VCaP (cell line): ENCODE measurements around the gene BCL2L1.

Experiments used
- H3K27ac ChIP-seq: fragments of 450-650 bp; 2 replicates; pipeline ENCODE4 v1.5.1; 2017
- TF ChIP-seq, protein P1 (sequence below): fragments of 450-650 bp; conservative IDR thresholded peaks from 2 replicates; pipeline ENCODE4 v1.5.1; 2017; ENCODE audit warnings: mild to moderate bottlenecking, moderate library complexity

Gene BCL2L1

DNA sequence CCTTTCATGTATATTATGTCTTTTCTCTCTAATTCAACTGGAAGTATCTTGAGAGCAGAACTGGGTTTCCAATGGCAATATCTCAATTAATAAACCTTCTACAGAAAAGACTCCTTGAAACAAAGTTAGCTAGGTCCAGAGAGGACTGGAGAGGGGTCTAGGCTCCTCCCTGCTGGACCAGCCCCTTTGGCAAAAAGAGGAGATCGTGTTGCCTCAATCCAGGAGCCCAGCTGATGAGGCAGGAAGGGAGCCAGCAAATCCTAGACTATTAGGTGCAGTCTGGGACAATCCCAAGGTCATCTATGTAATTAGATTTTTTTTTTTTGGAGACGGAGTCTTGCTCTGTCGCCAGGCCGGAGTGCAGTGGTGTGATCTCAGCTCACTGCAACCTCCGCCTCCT lies 21.9 kb downstream of the BCL2L1 start:
- TF ChIP-seq, protein P1, sequence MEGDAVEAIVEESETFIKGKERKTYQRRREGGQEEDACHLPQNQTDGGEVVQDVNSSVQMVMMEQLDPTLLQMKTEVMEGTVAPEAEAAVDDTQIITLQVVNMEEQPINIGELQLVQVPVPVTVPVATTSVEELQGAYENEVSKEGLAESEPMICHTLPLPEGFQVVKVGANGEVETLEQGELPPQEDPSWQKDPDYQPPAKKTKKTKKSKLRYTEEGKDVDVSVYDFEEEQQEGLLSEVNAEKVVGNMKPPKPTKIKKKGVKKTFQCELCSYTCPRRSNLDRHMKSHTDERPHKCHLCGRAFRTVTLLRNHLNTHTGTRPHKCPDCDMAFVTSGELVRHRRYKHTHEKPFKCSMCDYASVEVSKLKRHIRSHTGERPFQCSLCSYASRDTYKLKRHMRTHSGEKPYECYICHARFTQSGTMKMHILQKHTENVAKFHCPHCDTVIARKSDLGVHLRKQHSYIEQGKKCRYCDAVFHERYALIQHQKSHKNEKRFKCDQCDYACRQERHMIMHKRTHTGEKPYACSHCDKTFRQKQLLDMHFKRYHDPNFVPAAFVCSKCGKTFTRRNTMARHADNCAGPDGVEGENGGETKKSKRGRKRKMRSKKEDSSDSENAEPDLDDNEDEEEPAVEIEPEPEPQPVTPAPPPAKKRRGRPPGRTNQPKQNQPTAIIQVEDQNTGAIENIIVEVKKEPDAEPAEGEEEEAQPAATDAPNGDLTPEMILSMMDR = no peak
- no peak overlapping the region for H3K27ac ChIP-seq

DNA sequence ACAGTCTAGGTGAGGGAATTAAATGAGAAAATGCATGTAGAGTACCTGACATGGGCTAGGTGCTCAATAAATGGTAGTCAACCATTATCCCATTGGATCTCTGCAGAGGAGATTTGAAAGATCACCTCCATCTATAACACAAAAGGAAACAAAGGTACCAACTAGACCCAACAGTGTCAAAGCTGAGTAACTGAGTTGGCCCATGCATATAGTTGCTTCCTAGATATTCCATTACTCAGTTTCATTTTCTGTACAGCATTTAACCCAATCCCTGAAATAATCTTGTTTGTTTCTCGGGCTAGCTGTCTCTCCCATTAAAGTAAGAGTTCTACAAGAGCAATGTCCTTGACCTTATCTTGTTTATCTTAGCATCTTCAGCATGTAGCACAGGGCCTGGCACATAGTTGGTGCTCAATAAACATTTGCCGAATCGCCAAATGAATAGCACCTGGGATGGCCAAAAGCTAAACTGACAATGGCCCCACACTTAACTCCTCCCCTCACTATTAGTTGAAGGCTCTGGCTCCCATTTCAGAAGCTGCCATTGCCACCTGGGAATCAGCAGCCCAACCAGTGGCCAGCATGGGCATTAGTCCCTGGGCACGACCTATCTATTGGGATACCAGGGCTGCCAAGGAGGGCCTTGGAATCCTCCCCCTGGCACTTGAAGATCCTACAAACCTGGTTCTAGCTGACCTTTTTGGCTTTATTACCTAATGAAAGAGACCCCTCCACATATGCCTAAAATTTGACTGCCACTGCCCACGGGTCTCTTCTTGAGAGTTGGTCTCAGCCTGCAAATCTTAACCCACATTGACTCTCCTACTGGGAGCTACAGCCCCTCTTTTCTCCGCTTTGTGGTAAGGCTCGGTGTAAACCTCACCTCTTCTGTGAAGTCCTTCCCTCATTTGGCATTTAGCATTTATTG lies 22.6 kb downstream of the BCL2L1 start:
- TF ChIP-seq, protein P1 = no peak
- H3K27ac ChIP-seq = no peak overlapping the region

DNA sequence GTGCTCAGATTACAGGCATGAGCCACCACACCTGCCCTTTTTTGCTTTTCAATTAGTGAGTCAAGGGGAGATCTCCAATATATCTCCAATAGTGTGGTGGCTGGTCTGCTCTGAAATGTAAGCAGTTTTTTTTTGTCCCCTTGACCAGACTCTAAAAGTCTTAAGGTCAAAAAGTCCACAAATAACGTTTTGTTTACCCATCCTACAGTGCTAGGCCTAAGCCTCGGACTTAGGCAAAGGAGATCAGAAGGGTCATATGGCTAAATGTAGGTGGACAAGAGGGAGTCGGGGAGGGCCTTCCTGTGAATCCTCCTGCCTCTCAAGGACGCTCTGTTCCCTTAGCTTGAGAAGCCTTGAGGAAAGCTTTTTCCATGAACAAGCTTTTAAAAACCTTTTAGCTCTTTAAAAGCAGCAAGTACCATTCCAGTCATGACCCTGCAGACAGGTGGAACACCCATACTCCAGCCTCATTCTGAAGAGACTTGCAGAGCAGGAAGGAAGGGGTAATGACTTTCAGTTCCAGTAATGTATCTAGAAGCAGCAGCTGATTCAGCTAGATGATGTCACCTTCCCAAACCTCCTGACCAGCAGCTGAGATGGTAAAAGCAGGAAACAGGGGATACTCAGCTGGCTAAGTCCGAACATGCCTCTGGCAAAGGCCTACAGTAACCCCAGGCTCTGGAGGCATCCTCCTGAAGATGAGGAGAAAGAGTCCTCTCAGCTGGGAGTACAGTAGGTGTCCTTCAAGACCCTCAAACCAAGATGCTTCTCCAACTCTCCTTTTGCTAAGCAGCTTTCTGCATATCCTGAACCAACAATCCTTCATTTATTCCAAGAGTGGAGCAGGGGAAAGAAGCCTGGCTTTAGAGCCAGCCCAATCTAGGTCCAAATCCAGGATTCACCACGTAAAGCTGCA lies 23.6 kb downstream of the BCL2L1 start:
- no peak overlapping the region for H3K27ac ChIP-seq

DNA sequence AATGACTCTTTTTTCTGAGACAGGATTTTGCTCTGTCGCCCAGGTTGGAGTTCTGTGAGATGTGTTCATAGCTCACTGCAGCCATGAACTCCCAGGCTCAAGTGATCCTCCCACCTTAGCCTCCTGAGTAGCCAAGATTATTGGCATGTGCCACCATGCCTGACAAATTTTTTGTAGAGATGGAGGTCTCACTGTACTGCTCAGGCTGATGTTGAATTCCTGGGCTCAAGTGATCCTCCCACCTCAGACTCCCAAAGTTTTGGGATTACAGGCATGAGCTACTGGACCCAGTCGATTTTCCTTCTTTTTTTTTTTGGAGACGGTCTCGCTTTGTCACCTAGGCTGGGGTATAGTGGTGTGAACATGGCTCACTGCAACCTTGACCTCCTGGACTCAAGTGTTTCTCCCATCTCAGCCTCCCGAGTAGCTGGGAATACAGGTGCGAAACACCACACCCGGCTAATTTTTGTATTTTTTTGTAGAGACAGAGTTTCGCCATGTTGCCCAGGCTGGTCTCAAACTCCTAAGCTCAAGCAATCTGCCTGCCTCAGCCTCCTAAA lies 24.3 kb downstream of the BCL2L1 start:
- H3K27ac ChIP-seq = no peak overlapping the region
- TF ChIP-seq, protein P1 = no peak

More for the DNA sequence above, 23.6 kb downstream of the BCL2L1 start:
- TF ChIP-seq, protein P1 = no peak

DNA sequence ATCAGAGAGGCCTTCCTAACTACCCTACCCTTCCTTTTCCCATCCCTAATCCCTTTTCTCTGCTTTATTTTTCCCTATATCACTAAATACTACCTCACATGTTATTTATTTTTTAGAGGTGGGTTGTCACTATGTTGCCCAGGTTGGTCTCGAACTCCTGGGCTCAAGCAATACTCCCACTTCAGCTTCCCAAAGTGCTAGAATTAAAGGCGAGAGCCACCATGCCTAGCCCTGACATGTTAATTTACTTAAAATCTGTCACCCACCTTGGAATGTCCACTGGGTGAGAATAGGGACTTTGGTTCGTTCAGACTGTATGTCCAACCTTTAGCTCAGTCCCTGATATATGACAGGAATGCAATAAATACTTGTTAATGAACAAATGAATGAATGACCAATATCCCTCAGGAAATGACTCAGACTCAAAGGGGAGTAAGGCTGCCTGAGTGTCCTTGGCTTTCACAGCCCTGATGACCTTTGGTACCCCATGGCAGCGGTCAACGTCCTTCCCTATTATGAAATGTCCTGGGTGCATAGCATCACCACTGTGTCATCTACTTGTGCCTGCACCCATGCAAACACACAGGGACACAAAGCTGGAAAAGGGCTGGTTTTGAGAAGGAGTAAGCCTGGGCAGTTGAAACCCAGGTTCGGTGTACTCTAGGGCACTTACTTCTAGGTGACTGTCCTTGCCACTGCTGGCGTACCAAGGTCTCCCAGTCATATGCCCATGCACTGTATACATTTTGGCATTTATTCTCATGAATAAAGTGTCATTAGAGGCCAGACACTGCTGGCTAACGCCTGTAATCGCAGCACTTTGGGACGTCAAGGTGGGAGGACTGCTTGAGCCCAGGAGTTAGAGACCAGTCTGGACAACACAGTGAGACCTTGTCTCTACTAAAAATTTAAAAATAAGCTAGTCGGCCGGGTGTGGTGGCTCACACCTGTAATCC lies 26.5 kb downstream of the BCL2L1 start:
- H3K27ac ChIP-seq = no peak overlapping the region
- TF ChIP-seq, protein P1 = no peak

GRCh38 chr20:31694842-31695593 lies 27.6 kb downstream of the BCL2L1 start:
- TF ChIP-seq, protein P1 = no peak
- 0 out of 2 replicates have a peak overlapping the region, but pooled peaks have one; percentile 4 for H3K27ac ChIP-seq
